ENCODE data around the gene XXYLT1.

GRCh38 chr3:195040773-195041520, 230.0 kb downstream of the XXYLT1 start:
- TF ChIP-seq CTCF (IDR thresholded peaks at IDR 0.05), result no peak
- no peak for TF ChIP-seq POLR2A (IDR thresholded peaks at IDR 0.05)
